NCI-H2029 (cell line): ENCODE data around the gene CRACDL.

Experiments used
- DNase-seq: peaks from one replicate; lab custom pipeline; 2025; lab: John Stamatoyannopoulos, UW

Gene CRACDL

GRCh38 chr2:98935777-98936352, at the start of gene CRACDL:
Gene CRACDL, minus strand, starts transcription at chr2:98936225. Its CDS starts 89,425 bp downstream, at chr2:98846800.
- DNase-seq: no peak

GRCh38 chr2:98975611-98976010, 39.6 kb upstream of the CRACDL start:
- DNase-seq: no peak

GRCh38 chr2:98972582-98973167, 36.6 kb upstream of the CRACDL start:
- DNase-seq: no peak

GRCh38 chr2:98959810-98960507, 23.9 kb upstream of the CRACDL start:
- no peak for DNase-seq

- no peak for DNase-seq
Measured at GRCh38 chr2:98952966-98953365, 16.9 kb upstream of the CRACDL start.

GRCh38 chr2:98948956-98949739, 13.1 kb upstream of the CRACDL start:
- no peak for DNase-seq

- DNase-seq: no peak
Measured at GRCh38 chr2:98947554-98947953, 11.5 kb upstream of the CRACDL start.

- no peak for DNase-seq
Measured at GRCh38 chr2:98946855-98947254, 10.8 kb upstream of the CRACDL start.

- DNase-seq: no peak
Measured at GRCh38 chr2:98944775-98945174, 8.8 kb upstream of the CRACDL start.

- no peak for DNase-seq
Measured at GRCh38 chr2:98940102-98940501, 4.1 kb upstream of the CRACDL start.

GRCh38 chr2:98937906-98938305, 1.9 kb upstream of the CRACDL start:
- no peak for DNase-seq

GRCh38 chr2:98936353-98937351, 627 bp upstream of the CRACDL start:
- DNase-seq: peak; percentile 29

- peak; percentile 26 for DNase-seq
Measured at GRCh38 chr2:98935111-98935770, 784 bp downstream of the CRACDL start.

GRCh38 chr2:98932778-98933343, 3.2 kb downstream of the CRACDL start:
- no peak for DNase-seq

- DNase-seq: no peak
Measured at GRCh38 chr2:98932164-98932563, 3.9 kb downstream of the CRACDL start.

GRCh38 chr2:98931596-98931995, 4.4 kb downstream of the CRACDL start:
- no peak for DNase-seq

GRCh38 chr2:98929920-98930319, 6.1 kb downstream of the CRACDL start:
- DNase-seq: no peak

- DNase-seq: no peak
Measured at GRCh38 chr2:98928242-98928641, 7.8 kb downstream of the CRACDL start.

- no peak for DNase-seq
Measured at GRCh38 chr2:98927027-98927426, 9.0 kb downstream of the CRACDL start.

- DNase-seq: no peak
Measured at GRCh38 chr2:98926601-98927000, 9.4 kb downstream of the CRACDL start.

GRCh38 chr2:98924910-98925309, 11.1 kb downstream of the CRACDL start:
- no peak for DNase-seq
